SK-N-SH (cell line): ENCODE data around the gene USF3.

Experiments
- CHD2 ChIP-seq: fragments of 150-350 bp; IDR thresholded peaks from 2 replicates; pipeline ENCODE4 v1.6.1; 2018; ENCODE audit warnings: low read length; ENCODE audit not compliant: partially characterized antibody
- CTCF ChIP-seq: fragments of 200-600 bp; sonication (generic); IDR thresholded peaks from 2 replicates; pipeline ENCODE4 v1.6.1; 2017; ENCODE audit warnings: antibody characterized with exemption, mild to moderate bottlenecking, moderate library complexity
- EP300 ChIP-seq, 2 experiments: IDR thresholded peaks; 2 replicates each; pipeline versions ENCODE4 v1.4.0 to v1.6.1; 2012; ENCODE audit warnings: borderline replicate concordance in 1 of 2, low read depth in 1 of 2, low read length in 1 of 2
- EZH2phosphoT487 ChIP-seq: fragments of 200-600 bp; sonication (generic); IDR thresholded peaks from 2 replicates; pipeline ENCODE4 v1.6.1; 2017; ENCODE audit warnings: low read depth, mixed run types, mild to moderate bottlenecking, antibody characterized with exemption, moderate library complexity, borderline replicate concordance
- POLR2AphosphoS5 ChIP-seq: IDR thresholded peaks from 2 replicates; pipeline ENCODE4 v1.6.1; 2012; ENCODE audit warnings: low read depth, low read length
- RAD21 ChIP-seq: IDR thresholded peaks from 2 replicates; pipeline ENCODE4 v1.6.1; 2012; ENCODE audit warnings: mild to moderate bottlenecking, low read length
- SMC3 ChIP-seq: IDR thresholded peaks from 2 replicates; pipeline ENCODE4 v1.6.1; 2012; ENCODE audit warnings: low read depth, low read length, improper control_type of control experiment
- TAF1 ChIP-seq: IDR thresholded peaks from 2 replicates; pipeline ENCODE4 v1.6.1; 2012; ENCODE audit warnings: low read depth, mild to moderate bottlenecking, low read length, moderate library complexity, borderline replicate concordance
- USF1 ChIP-seq: IDR thresholded peaks from 2 replicates; pipeline ENCODE4 v1.4.0; 2012; ENCODE audit warnings: low read depth, borderline replicate concordance
- USF2 ChIP-seq: fragments of 150-350 bp; IDR thresholded peaks from 2 replicates; pipeline ENCODE4 v1.6.1; 2017; ENCODE audit warnings: antibody characterized with exemption, low read length, low read depth, borderline replicate concordance

- TF ChIP-seq POLR2AphosphoS5, result no peak
- no peak for TF ChIP-seq TAF1
- TF ChIP-seq USF1, result no peak
- no peak for TF ChIP-seq CTCF
- TF ChIP-seq EP300 (IDR thresholded peaks at IDR 0.05; ENCODE audit: borderline replicate concordance in 1 of 2, low read depth in 1 of 2, low read length in 1 of 2), result no peak
- no peak for TF ChIP-seq USF2
- no peak for TF ChIP-seq EZH2phosphoT487
- no peak for TF ChIP-seq SMC3
- no peak for TF ChIP-seq CHD2
- TF ChIP-seq RAD21, result no peak
Observed at GRCh38 chr3:113698213-113698742, 1.8 kb upstream of the USF3 start.
